H9 (cell line): ENCODE data around the gene ANO9. TPM values are rescaled to one million over a fixed set of nuclear protein-coding genes. Genes with fewer than 3 reads are reported as not detected.
A peak's percentile ranks its signal among the peaks of the same experiment; 100 is the strongest.

Source experiments
- DNase-seq: peaks from one replicate; pipeline ENCODE4 v3.0.0-alpha.2; 2017
- H2AFZ ChIP-seq: one replicate; pipeline ENCODE4 v1.6.1; 2013; ENCODE audit warnings: mild to moderate bottlenecking, low read length, control low read depth, moderate library complexity
- H2AK5ac ChIP-seq: 2 replicates; pipeline ENCODE4 v1.6.1; 2013; ENCODE audit warnings: low read length, control low read depth, mixed read lengths; ENCODE audit not compliant: insufficient read length
- H2BK120ac ChIP-seq: one replicate; pipeline ENCODE4 v1.6.1; 2013; ENCODE audit warnings: low read depth, mild to moderate bottlenecking, low read length, control low read depth, inconsistent platforms; ENCODE audit not compliant: poor library complexity, severe bottlenecking
- H2BK12ac ChIP-seq: 2 replicates; pipeline ENCODE4 v1.6.1; 2013; ENCODE audit warnings: low read length, control low read depth, mixed read lengths, low read depth; ENCODE audit not compliant: insufficient read length
- H2BK15ac ChIP-seq: 2 replicates; pipeline ENCODE4 v1.6.1; 2013; ENCODE audit warnings: low read depth, low read length, control low read depth
- H2BK20ac ChIP-seq: one replicate; pipeline ENCODE4 v1.6.1; 2013; ENCODE audit warnings: low read depth, mild to moderate bottlenecking, low read length, control low read depth, inconsistent platforms; ENCODE audit not compliant: poor library complexity, severe bottlenecking
- H2BK5ac ChIP-seq: 2 replicates; pipeline ENCODE4 v1.6.1; 2013; ENCODE audit warnings: low read length, control low read depth, mixed read lengths; ENCODE audit not compliant: insufficient read length
- H3K14ac ChIP-seq: 2 replicates; pipeline ENCODE4 v1.6.1; 2013; ENCODE audit warnings: low read length, control low read depth; ENCODE audit not compliant: insufficient read depth
- H3K18ac ChIP-seq: 2 replicates; pipeline ENCODE4 v1.6.1; 2013; ENCODE audit warnings: low read depth, mild to moderate bottlenecking, mixed read lengths, low read length, control low read depth; ENCODE audit not compliant: insufficient read length
- H3K23ac ChIP-seq: 2 replicates; pipeline ENCODE4 v1.6.1; 2013; ENCODE audit warnings: low read length, control low read depth, mixed read lengths, low read depth; ENCODE audit not compliant: insufficient read length
- H3K23me2 ChIP-seq: 2 replicates; pipeline ENCODE4 v1.6.1; 2013; ENCODE audit warnings: low read depth, mild to moderate bottlenecking, mixed read lengths, low read length, control low read depth; ENCODE audit not compliant: insufficient read length, poor library complexity, severe bottlenecking
- H3K27ac ChIP-seq: 2 replicates; pipeline ENCODE4 v1.5.1; 2013; ENCODE audit warnings: low read length, control low read depth, mixed read lengths, low read depth; ENCODE audit not compliant: insufficient read length
- H3K27me3 ChIP-seq: 2 replicates; pipeline ENCODE4 v1.6.1; 2013; ENCODE audit warnings: low read length, control low read depth, inconsistent platforms; ENCODE audit not compliant: insufficient read depth
- H3K4ac ChIP-seq: 2 replicates; pipeline ENCODE4 v1.6.1; 2013; ENCODE audit warnings: low read depth, mild to moderate bottlenecking, control low read depth, inconsistent platforms, low read length, moderate library complexity
- H3K4me1 ChIP-seq: 2 replicates; pipeline ENCODE4 v1.6.1; 2013; ENCODE audit warnings: low read length, control low read depth, inconsistent platforms; ENCODE audit not compliant: insufficient read depth
- H3K4me2 ChIP-seq: 2 replicates; pipeline ENCODE4 v1.6.1; 2013; ENCODE audit warnings: low read length, control low read depth, mixed read lengths; ENCODE audit not compliant: insufficient read length, insufficient read depth
- H3K56ac ChIP-seq: 2 replicates; pipeline ENCODE4 v1.6.1; 2013; ENCODE audit warnings: low read depth, mild to moderate bottlenecking, mixed read lengths, low read length, control low read depth; ENCODE audit not compliant: insufficient read length
- H3K79me1 ChIP-seq: 2 replicates; pipeline ENCODE4 v1.6.1; 2013; ENCODE audit warnings: low read depth, mild to moderate bottlenecking, moderate library complexity, low read length, control low read depth, inconsistent platforms; ENCODE audit not compliant: insufficient read depth, poor library complexity, severe bottlenecking
- H3K79me2 ChIP-seq: 2 replicates; pipeline ENCODE4 v1.6.1; 2013; ENCODE audit warnings: low read length, control low read depth, inconsistent platforms; ENCODE audit not compliant: insufficient read depth
- H3K9ac ChIP-seq: 2 replicates; pipeline ENCODE4 v1.6.1; 2013; ENCODE audit warnings: low read length, control low read depth, mixed read lengths; ENCODE audit not compliant: insufficient read length; ENCODE audit errors: extremely low read depth
- H3K9me3 ChIP-seq: one replicate; pipeline ENCODE4 v1.6.1; 2013; ENCODE audit warnings: low read depth, low read length, inconsistent platforms; ENCODE audit not compliant: control insufficient read depth
- H3T11ph ChIP-seq: one replicate; pipeline ENCODE4 v1.6.1; 2013; ENCODE audit warnings: mild to moderate bottlenecking, low read length, control low read depth, inconsistent platforms
- H4K20me1 ChIP-seq: one replicate; pipeline ENCODE4 v1.6.1; 2013; ENCODE audit not compliant: control insufficient read depth, insufficient read length, insufficient read depth
- H4K5ac ChIP-seq: 2 replicates; pipeline ENCODE4 v1.6.1; 2013; ENCODE audit warnings: low read depth, mild to moderate bottlenecking, mixed read lengths, low read length, control low read depth; ENCODE audit not compliant: insufficient read length
- H4K8ac ChIP-seq: replicated peaks from 2 replicates; pipeline ENCODE4 v1.6.1; 2013; ENCODE audit warnings: low read length, control low read depth, mixed read lengths, low read depth; ENCODE audit not compliant: insufficient read length
- H4K91ac ChIP-seq: 2 replicates; pipeline ENCODE4 v1.6.1; 2013; ENCODE audit warnings: low read depth, mild to moderate bottlenecking, moderate library complexity, mixed read lengths, low read length, control low read depth; ENCODE audit not compliant: insufficient read length
- H3K27ac Mint-ChIP-seq, 3 experiments: 2 replicates in 2 of 3; 3 replicates in 1 of 3; pipeline ENCODE4 v1.8.0; 2020 to 2021; ENCODE audit warnings: mixed read lengths in 3 of 3, mild to moderate bottlenecking in 1 of 3, moderate library complexity in 1 of 3
- H3K27me3 Mint-ChIP-seq: 2 replicates; pipeline ENCODE4 v1.8.0; 2021; ENCODE audit warnings: low read depth, mild to moderate bottlenecking, moderate library complexity, mixed read lengths
- H3K36me3 Mint-ChIP-seq, 3 experiments: 2 replicates in 2 of 3; 3 replicates in 1 of 3; pipeline ENCODE4 v1.8.0; 2020 to 2021; ENCODE audit warnings: low read depth in 3 of 3, mixed read lengths in 3 of 3; ENCODE audit not compliant: insufficient read depth in 1 of 3
- H3K4me1 Mint-ChIP-seq, 2 experiments: 2 replicates each; pipeline ENCODE4 v1.8.0; 2020; ENCODE audit warnings: mixed read lengths in 2 of 2
- H3K4me3 Mint-ChIP-seq, 2 experiments: 2 replicates in 1 of 2; 3 replicates in 1 of 2; pipeline ENCODE4 v1.8.0; 2020 to 2021; ENCODE audit warnings: mild to moderate bottlenecking in 2 of 2, mixed read lengths in 2 of 2, moderate library complexity in 1 of 2
- H3K9me3 Mint-ChIP-seq, 2 experiments: 2 replicates in 1 of 2; 3 replicates in 1 of 2; pipeline ENCODE4 v1.8.0; 2020; ENCODE audit warnings: mild to moderate bottlenecking in 2 of 2, mixed read lengths in 2 of 2, moderate library complexity in 1 of 2
- CTCF ChIP-seq: fragments of 200-600 bp; sonication (generic); conservative IDR thresholded peaks from 3 replicates; pipeline ENCODE4 v1.8.0; 2021; ENCODE audit warnings: antibody characterized with exemption, mild to moderate bottlenecking
- WGBS: extraction: QIAGEN DNeasy Blood & Tissue Kit; methylation state at CpG from one replicate; pipeline ENCODE4 v1.1.7; 2013; ENCODE audit warnings: missing lambda C conversion rate, low lambda C conversion rate, mixed read lengths; ENCODE audit not compliant: insufficient read length; ENCODE audit errors: extremely low coverage; 5-methylcytosine and 5-hydroxymethylcytosine counted together
- total RNA-seq: library from RNA; stranded (reverse); gene quantifications from 2 replicates; pipeline ENCODE4 v1.2.1, GENCODE V29; 2021

The ANO9 gene
- total RNA-seq, 1 experiment from 2014 or later = 13.1 TPM

GRCh38 chr11:415640-416041 lies 26.2 kb downstream of the ANO9 start:
- peak overlapping the region; percentile 75 to 79 for H3K4me3 Mint-ChIP-seq
- DNase-seq = no peak

More at GRCh38 chr11:415640-416041, 26.2 kb downstream of the ANO9 start:
- no peak overlapping the region for H2BK120ac ChIP-seq
- H2BK5ac ChIP-seq = no peak overlapping the region
- H3K4me1 Mint-ChIP-seq = peaks cover 17 to 26% of the 10 kb centered on the region in 2 experiments
- H4K5ac ChIP-seq = no peak overlapping the region
- H3K79me1 ChIP-seq = no peaks in the 10 kb centered on the region
- peaks cover 10% of the 10 kb centered on the region for H3K23me2 ChIP-seq
- H3K27ac ChIP-seq = no peak overlapping the region
- no peak overlapping the region for H3K56ac ChIP-seq
- H3K27me3 ChIP-seq = no peaks in the 10 kb centered on the region; the same call in 1 of the 2 replicates
- no peak overlapping the region for H2BK12ac ChIP-seq
- no peaks in the 10 kb centered on the region; a peak in 1 of 5 replicates for H3K9me3 Mint-ChIP-seq
- H3K4me1 ChIP-seq = peaks cover 2% of the 10 kb centered on the region; the same call in 1 of the 2 replicates
- no peak overlapping the region for H3T11ph ChIP-seq
- H3K14ac ChIP-seq = no peak overlapping the region; the same call in 1 of the 2 replicates
- no CpG with 5 or more reads among the region's 5 CpGs for WGBS
- no peak overlapping the region for H3K27ac Mint-ChIP-seq
- no peak overlapping the region for H4K91ac ChIP-seq
- no peaks in the 10 kb centered on the region for H3K9me3 ChIP-seq
- H3K4ac ChIP-seq = no peak overlapping the region
- peaks cover 20% of the 10 kb centered on the region for H3K27me3 Mint-ChIP-seq
- no peak overlapping the region for H3K23ac ChIP-seq
- H2AFZ ChIP-seq = no peak overlapping the region
- peaks cover 8% of the 10 kb centered on the region for H4K20me1 ChIP-seq
- no peak overlapping the region for H4K8ac ChIP-seq
- H3K4me2 ChIP-seq = peak overlapping the region; percentile 33
- H3K36me3 Mint-ChIP-seq = no peaks in the 10 kb centered on the region; a peak in 1 of 7 replicates
- H3K79me2 ChIP-seq = no peaks in the 10 kb centered on the region; the same call in 1 of the 2 replicates
- no peak overlapping the region for H3K9ac ChIP-seq
- H3K18ac ChIP-seq = no peak overlapping the region
- no peak overlapping the region for H2AK5ac ChIP-seq
- H2BK15ac ChIP-seq = no peak overlapping the region
- TF ChIP-seq CTCF = peak; percentile 19; the same call in 1 of the 3 replicates
- H2BK20ac ChIP-seq = no peak overlapping the region
